SK-N-SH treated with all-trans-retinoic acid at 6 μM for 48 hours (cell line): ENCODE results near the gene ATP8A2.

Source experiments
- ATAC-seq: fragments of 200-7000 bp; cut with Tn5 transposase; 3 replicates; pipeline ENCODE4 v1.9.1; 2020; ENCODE audit warnings: mild to moderate bottlenecking, moderate library complexity
- ARNTL ChIP-seq: fragments of 450-650 bp; formaldehyde crosslinking; IDR thresholded peaks from 2 replicates; pipeline ENCODE4 v1.5.0; 2020; ENCODE audit warnings: low read depth, mild to moderate bottlenecking, moderate library complexity, borderline replicate concordance
- BACH2 ChIP-seq: fragments of 250-450 bp; sonication (Bioruptor Pico); IDR thresholded peaks from 2 replicates; pipeline ENCODE4 v1.9.0; 2021; ENCODE audit warnings: mild to moderate bottlenecking, borderline replicate concordance
- CSDC2 ChIP-seq: fragments of 250-450 bp; sonication (Bioruptor Pico); IDR thresholded peaks from 2 replicates; pipeline ENCODE4 v1.5.0; 2020; ENCODE audit warnings: mild to moderate bottlenecking, moderate library complexity
- ESRRG ChIP-seq: fragments of 250-450 bp; sonication (Bioruptor Pico); IDR thresholded peaks from 2 replicates; pipeline ENCODE4 v1.6.1; 2021; ENCODE audit warnings: mild to moderate bottlenecking
- GLIS3 ChIP-seq: fragments of 250-450 bp; sonication (Bioruptor Pico); IDR thresholded peaks from 2 replicates; pipeline ENCODE4 v1.5.0; 2020; ENCODE audit warnings: mild to moderate bottlenecking, moderate library complexity
- ISL1 ChIP-seq: fragments of 250-450 bp; sonication (Bioruptor Pico); IDR thresholded peaks from 2 replicates; pipeline ENCODE4 v2.1.2; 2022; ENCODE audit warnings: mild to moderate bottlenecking, moderate library complexity
- POU6F1 ChIP-seq: fragments of 250-450 bp; sonication (Bioruptor Pico); IDR thresholded peaks from 2 replicates; pipeline ENCODE4 v1.8.0; 2021; ENCODE audit warnings: low read depth, mild to moderate bottlenecking, moderate library complexity, borderline replicate concordance
- RARB ChIP-seq: fragments of 250-450 bp; sonication (Bioruptor Pico); IDR thresholded peaks from 2 replicates; pipeline ENCODE4 v1.8.0; 2021; ENCODE audit warnings: mild to moderate bottlenecking, moderate library complexity
- SNAI2 ChIP-seq: fragments of 250-450 bp; sonication (Bioruptor Pico); IDR thresholded peaks from 2 replicates; pipeline ENCODE4 v1.5.0; 2020; ENCODE audit warnings: mild to moderate bottlenecking, moderate library complexity
- TCF4 ChIP-seq: fragments of 250-450 bp; sonication (Bioruptor Pico); IDR thresholded peaks from 2 replicates; pipeline ENCODE4 v1.8.0; 2021; ENCODE audit warnings: mild to moderate bottlenecking, moderate library complexity, borderline replicate concordance
- TSHZ2 ChIP-seq: fragments of 250-450 bp; sonication (Bioruptor Pico); IDR thresholded peaks from 2 replicates; pipeline ENCODE4 v1.5.0; 2020; ENCODE audit warnings: mild to moderate bottlenecking, moderate library complexity
- ZC3H10 ChIP-seq: fragments of 250-450 bp; sonication (Bioruptor Pico); IDR thresholded peaks from 2 replicates; pipeline ENCODE4 v1.5.1; 2021; ENCODE audit warnings: mild to moderate bottlenecking, moderate library complexity
- ZFP3 ChIP-seq: fragments of 250-450 bp; sonication (Bioruptor Pico); IDR thresholded peaks from 2 replicates; pipeline ENCODE4 v1.5.0; 2020; ENCODE audit warnings: mild to moderate bottlenecking, moderate library complexity
- ZFP30 ChIP-seq: fragments of 450-650 bp; formaldehyde crosslinking; IDR thresholded peaks from 2 replicates; pipeline ENCODE4 v1.5.0; 2022; ENCODE audit warnings: mild to moderate bottlenecking, moderate library complexity
- ZNF565 ChIP-seq: fragments of 450-650 bp; formaldehyde crosslinking; conservative IDR thresholded peaks from 2 replicates; pipeline ENCODE4 v1.5.0; 2020; ENCODE audit warnings: low read depth, mild to moderate bottlenecking, moderate library complexity
- ZNF70 ChIP-seq: fragments of 450-650 bp; formaldehyde crosslinking; IDR thresholded peaks from 2 replicates; pipeline ENCODE4 v1.5.0; 2020; ENCODE audit warnings: mild to moderate bottlenecking, moderate library complexity
- ZNF8 ChIP-seq: fragments of 450-650 bp; formaldehyde crosslinking; IDR thresholded peaks from 2 replicates; pipeline ENCODE4 v1.5.0; 2020; ENCODE audit warnings: mild to moderate bottlenecking, moderate library complexity
- TF ChIP-seq, protein P1 (sequence below): fragments of 250-450 bp; sonication (Bioruptor Pico); IDR thresholded peaks from 2 replicates; pipeline ENCODE4 v1.5.1; 2020; ENCODE audit warnings: low read depth, mild to moderate bottlenecking, moderate library complexity
- TF ChIP-seq, protein P2 (sequence below): fragments of 250-450 bp; sonication (Bioruptor Pico); IDR thresholded peaks from 2 replicates; pipeline ENCODE4 v1.8.0; 2020; ENCODE audit warnings: mild to moderate bottlenecking, moderate library complexity, borderline replicate concordance

The ATP8A2 gene

DNA sequence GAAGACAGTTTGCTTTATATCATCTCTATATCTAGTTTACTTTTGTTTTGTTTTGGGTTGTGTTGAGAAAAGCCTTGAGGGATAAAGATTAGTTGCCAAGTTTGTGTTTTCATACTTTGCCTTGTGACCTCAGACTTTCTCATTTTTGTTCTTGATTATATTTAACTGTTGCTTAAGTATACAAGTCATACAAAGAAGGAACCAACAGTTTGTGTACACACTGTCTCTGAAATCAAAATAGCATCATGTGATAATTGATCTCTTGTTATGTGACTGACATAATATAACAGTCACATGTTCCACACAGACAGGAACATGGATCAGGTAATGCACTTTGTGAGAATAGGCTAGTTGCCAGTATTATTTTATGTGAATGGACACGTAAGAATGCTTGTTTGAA lies 609.3 kb downstream of the ATP8A2 start:
- TF ChIP-seq POU6F1 (CRISPR knock-in tag) (no peak), ZFP3 (CRISPR knock-in tag) (no peak), TSHZ2 (no peak)
- TF ChIP-seq, protein P1, sequence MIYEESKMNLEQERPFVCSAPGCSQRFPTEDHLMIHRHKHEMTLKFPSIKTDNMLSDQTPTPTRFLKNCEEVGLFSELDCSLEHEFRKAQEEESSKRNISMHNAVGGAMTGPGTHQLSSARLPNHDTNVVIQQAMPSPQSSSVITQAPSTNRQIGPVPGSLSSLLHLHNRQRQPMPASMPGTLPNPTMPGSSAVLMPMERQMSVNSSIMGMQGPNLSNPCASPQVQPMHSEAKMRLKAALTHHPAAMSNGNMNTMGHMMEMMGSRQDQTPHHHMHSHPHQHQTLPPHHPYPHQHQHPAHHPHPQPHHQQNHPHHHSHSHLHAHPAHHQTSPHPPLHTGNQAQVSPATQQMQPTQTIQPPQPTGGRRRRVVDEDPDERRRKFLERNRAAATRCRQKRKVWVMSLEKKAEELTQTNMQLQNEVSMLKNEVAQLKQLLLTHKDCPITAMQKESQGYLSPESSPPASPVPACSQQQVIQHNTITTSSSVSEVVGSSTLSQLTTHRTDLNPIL (CRISPR knock-in tag): no peak
- ATAC-seq: no peak

GRCh38 chr13:25982907-25983306 lies 611.1 kb downstream of the ATP8A2 start:
- no peak for ATAC-seq
- TF ChIP-seq CSDC2 (CRISPR knock-in tag) (no peak), ISL1 (CRISPR knock-in tag) (no peak), TCF4 (CRISPR knock-in tag) (no peak), ZNF8 (CRISPR knock-in tag) (no peak), TSHZ2 (no peak), ZNF565 (CRISPR knock-in tag) (no peak), ESRRG (CRISPR knock-in tag) (no peak), SNAI2 (CRISPR knock-in tag) (no peak), ZNF70 (CRISPR knock-in tag) (no peak), RARB (CRISPR knock-in tag) (no peak), BACH2 (CRISPR knock-in tag) (no peak), GLIS3 (CRISPR knock-in tag) (no peak)

- no peak for ATAC-seq
- no peak for TF ChIP-seq ARNTL
- no peak for TF ChIP-seq BACH2 (CRISPR knock-in tag)
- TF ChIP-seq ZC3H10 (CRISPR knock-in tag): no peak
- no peak for TF ChIP-seq ZFP3 (CRISPR knock-in tag)
- TF ChIP-seq CSDC2 (CRISPR knock-in tag): no peak
- no peak for TF ChIP-seq SNAI2 (CRISPR knock-in tag)
- TF ChIP-seq ZFP30: no peak
- TF ChIP-seq ZNF8 (CRISPR knock-in tag): no peak
- no peak for TF ChIP-seq ZNF70 (CRISPR knock-in tag)
- TF ChIP-seq POU6F1 (CRISPR knock-in tag): no peak
- TF ChIP-seq GLIS3 (CRISPR knock-in tag): no peak
- TF ChIP-seq, protein P1 (CRISPR knock-in tag): no peak
- TF ChIP-seq RARB (CRISPR knock-in tag): no peak
- TF ChIP-seq, protein P2, sequence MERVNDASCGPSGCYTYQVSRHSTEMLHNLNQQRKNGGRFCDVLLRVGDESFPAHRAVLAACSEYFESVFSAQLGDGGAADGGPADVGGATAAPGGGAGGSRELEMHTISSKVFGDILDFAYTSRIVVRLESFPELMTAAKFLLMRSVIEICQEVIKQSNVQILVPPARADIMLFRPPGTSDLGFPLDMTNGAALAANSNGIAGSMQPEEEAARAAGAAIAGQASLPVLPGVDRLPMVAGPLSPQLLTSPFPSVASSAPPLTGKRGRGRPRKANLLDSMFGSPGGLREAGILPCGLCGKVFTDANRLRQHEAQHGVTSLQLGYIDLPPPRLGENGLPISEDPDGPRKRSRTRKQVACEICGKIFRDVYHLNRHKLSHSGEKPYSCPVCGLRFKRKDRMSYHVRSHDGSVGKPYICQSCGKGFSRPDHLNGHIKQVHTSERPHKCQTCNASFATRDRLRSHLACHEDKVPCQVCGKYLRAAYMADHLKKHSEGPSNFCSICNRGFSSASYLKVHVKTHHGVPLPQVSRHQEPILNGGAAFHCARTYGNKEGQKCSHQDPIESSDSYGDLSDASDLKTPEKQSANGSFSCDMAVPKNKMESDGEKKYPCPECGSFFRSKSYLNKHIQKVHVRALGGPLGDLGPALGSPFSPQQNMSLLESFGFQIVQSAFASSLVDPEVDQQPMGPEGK (CRISPR knock-in tag): no peak
- no peak for TF ChIP-seq TCF4 (CRISPR knock-in tag)
- TF ChIP-seq ISL1 (CRISPR knock-in tag): no peak
- no peak for TF ChIP-seq ESRRG (CRISPR knock-in tag)
- TF ChIP-seq TSHZ2: no peak
These were observed 616.2 kb downstream of the ATP8A2 start for GRCh38 chr13:25987987-25988386.
